Lung (tissue), 12 donors: Measurements from ENCODE around the gene TIMM50. TPM values are rescaled to one million over a fixed set of nuclear protein-coding genes. Genes with fewer than 3 reads are reported as not detected.

Experiments used
- ATAC-seq: fragments of 200-7000 bp; cut with Tn5 transposase; one replicate; pipeline ENCODE4 v1.9.1; 2020; ENCODE audit warnings: moderate number of reproducible peaks; ENCODE audit not compliant: insufficient read depth, low FRiP score
- DNase-seq, 3 donors: peaks; one replicate each; pipeline ENCODE4 v3.0.0-alpha.2; 2013 to 2017
- H3K27ac ChIP-seq, 2 donors: one replicate each; pipeline ENCODE4 v1.5.1; 2013; ENCODE audit warnings: mild to moderate bottlenecking in 2 of 2, moderate library complexity in 2 of 2, control low read depth in 1 of 2, inconsistent platforms in 1 of 2, low read depth in 1 of 2, low read length in 1 of 2
- H3K27me3 ChIP-seq, 3 donors: one replicate each; pipeline ENCODE4 v1.5.1; 2013; ENCODE audit warnings: low read length in 2 of 3; ENCODE audit not compliant: control insufficient read depth in 3 of 3, insufficient read depth in 3 of 3
- H3K36me3 ChIP-seq, 4 donors: one replicate each; pipeline ENCODE4 v1.5.1; 2013; ENCODE audit warnings: low read length in 4 of 4, mild to moderate bottlenecking in 1 of 4, moderate library complexity in 1 of 4; ENCODE audit not compliant: control insufficient read depth in 4 of 4, insufficient read depth in 4 of 4
- H3K4me1 ChIP-seq, 5 donors: one replicate each; pipeline ENCODE4 v1.5.1; 2013; ENCODE audit warnings: low read length in 5 of 5, mild to moderate bottlenecking in 2 of 5, moderate library complexity in 1 of 5; ENCODE audit not compliant: control insufficient read depth in 5 of 5, insufficient read depth in 5 of 5
- H3K4me3 ChIP-seq: one replicate; pipeline ENCODE4 v1.5.1; 2013; ENCODE audit warnings: mild to moderate bottlenecking, control low read depth, moderate library complexity
- H3K9ac ChIP-seq, 2 donors: one replicate each; pipeline ENCODE4 v1.5.1; 2013; ENCODE audit warnings: low read length in 2 of 2, control low read depth in 1 of 2; ENCODE audit not compliant: insufficient read depth in 1 of 2
- H3K9me3 ChIP-seq, 4 donors: one replicate each; pipeline ENCODE4 v1.5.1; 2013; ENCODE audit warnings: low read length in 3 of 4, mild to moderate bottlenecking in 1 of 4, moderate library complexity in 1 of 4; ENCODE audit not compliant: control insufficient read depth in 4 of 4, insufficient read depth in 3 of 4
- CTCF ChIP-seq: IDR thresholded peaks from 2 replicates; pipeline ENCODE4 v1.5.1; 2012; ENCODE audit warnings: mild to moderate bottlenecking; ENCODE audit errors: control extremely low read depth, extremely low read depth
- WGBS, 2 donors: extraction: QIAGEN DNeasy Blood & Tissue Kit; methylation state at CpG; one replicate each; pipeline ENCODE4 v1.1.7; 2013; 5-methylcytosine and 5-hydroxymethylcytosine counted together
- polyA plus RNA-seq, 2 donors: library from polyadenylated mRNA; stranded (reverse); fragments of 200-250 nt; gene quantifications; one replicate each; pipeline ENCODE4 v1.2.1, GENCODE V29; 2013
- total RNA-seq, 2 donors: library from RNA; depleted of rRNA in 1 of 2; stranded (reverse); fragments of >200 nt in 1 of 2; gene quantifications; one replicate each; pipeline ENCODE4 v1.2.1, GENCODE V29; 2014 to 2021
- donor health status: control.
- donor health status: control.
- donor health status: Bipolar disorder and iron deficiency.
- donor health status: healthy.
- donor health status: DM: yes; HTN: yes; CAD: no.

The TIMM50 gene
- total and polyA plus RNA-seq, 4 donors = 47.5 to 67.4 (median 53.7) TPM

DNA sequence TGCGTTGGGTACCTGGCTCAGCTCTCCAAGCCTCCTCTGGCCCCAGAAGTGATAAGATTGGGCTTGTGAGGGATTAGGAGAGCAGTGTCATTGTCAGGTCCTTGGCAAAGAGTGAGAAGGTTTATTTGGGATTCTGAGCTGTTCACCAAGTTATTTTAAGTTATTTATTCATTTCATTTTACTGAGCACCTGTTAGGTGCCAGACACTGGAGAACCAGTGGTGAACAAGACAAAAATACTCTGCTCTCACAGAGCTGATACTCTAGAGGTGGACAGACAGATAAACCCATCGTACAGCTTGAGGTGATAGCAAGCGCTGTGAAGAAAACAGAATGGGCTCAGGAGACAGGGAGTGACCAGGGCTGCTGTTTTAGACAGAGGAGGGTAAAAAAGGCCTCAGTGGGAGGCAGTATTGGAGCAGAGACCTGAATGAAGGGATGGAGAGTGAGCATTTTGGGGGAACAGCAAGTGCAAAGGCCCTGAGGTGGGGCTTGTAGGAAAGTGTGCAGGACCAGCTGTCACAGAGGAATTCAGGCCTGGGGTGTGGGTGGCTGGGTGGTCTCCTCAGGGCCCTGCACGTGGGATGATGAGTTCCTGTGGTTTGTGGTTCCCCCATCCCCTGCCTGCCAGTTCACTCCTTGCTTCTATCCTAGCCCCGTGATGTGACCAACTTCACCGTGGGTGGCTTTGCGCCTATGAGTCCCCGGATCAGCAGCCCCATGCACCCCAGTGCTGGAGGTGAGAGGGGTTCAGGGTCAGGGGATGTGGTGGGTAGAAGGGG is 8.7 kb upstream of the TIMM50 start:
- H3K36me3 ChIP-seq = peaks cover 51 to 85% (median 56%) of the 10 kb centered on the region in 4 donors
- H3K4me1 ChIP-seq = no peaks in the 10 kb centered on the region
- DNase-seq (no peak), ATAC-seq (no peak)
- no peak overlapping the region for H3K27ac ChIP-seq
- H3K4me3 ChIP-seq = no peak overlapping the region
- H3K9me3 ChIP-seq = peaks cover 0 to 2% (median 0%) of the 10 kb centered on the region in 4 donors
- TF ChIP-seq CTCF = no peak
- 81 to 89% methylated on average over 8 of the region's 8 CpGs for WGBS, 2 donors
- H3K9ac ChIP-seq = no peak overlapping the region
- H3K27me3 ChIP-seq = no peaks in the 10 kb centered on the region

DNA sequence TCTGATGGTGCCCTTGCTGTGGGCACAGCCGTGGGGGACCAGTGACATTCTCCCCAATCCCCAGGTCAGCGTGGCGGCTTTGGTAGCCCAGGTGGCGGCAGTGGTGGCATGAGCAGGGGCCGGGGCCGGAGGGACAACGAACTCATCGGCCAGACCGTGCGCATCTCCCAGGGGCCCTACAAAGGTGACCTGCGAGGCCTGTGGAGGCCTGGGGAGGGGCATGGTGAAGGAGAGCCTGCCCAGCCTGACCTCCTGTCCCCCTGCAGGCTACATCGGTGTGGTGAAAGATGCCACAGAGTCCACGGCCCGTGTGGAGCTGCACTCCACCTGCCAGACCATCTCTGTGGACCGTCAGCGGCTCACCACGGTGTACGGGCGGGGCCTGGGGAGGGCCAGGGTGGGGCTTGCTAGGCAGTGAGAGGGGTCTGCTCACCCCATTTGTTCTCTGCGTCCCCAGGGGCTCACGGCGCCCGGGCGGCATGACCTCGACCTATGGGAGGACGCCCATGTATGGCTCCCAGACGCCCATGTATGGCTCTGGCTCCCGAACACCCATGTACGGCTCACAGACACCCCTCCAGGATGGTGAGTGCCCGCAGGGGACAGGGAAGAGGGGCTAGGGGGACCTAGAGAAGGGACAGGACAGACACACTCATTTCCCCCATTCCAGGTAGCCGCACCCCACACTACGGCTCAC is 7.7 kb upstream of the TIMM50 start:
- no peaks in the 10 kb centered on the region for H3K27me3 ChIP-seq
- no peak overlapping the region for H3K27ac ChIP-seq
- peaks cover 0 to 2% (median 0%) of the 10 kb centered on the region in 4 donors for H3K9me3 ChIP-seq
- no peak overlapping the region for H3K4me3 ChIP-seq
- ATAC-seq = no peak
- no peak for TF ChIP-seq CTCF
- DNase-seq = no peak
- no peaks in the 10 kb centered on the region for H3K4me1 ChIP-seq
- no peak overlapping the region for H3K9ac ChIP-seq
- H3K36me3 ChIP-seq = peaks cover 47 to 80% (median 56%) of the 10 kb centered on the region in 4 donors
- 93 to 94% methylated on average over 31 to 32 of the region's 32 CpGs for WGBS, 2 donors

GRCh38 chr19:39473443-39473960 is 7.1 kb upstream of the TIMM50 start:
- DNase-seq (no peak), ATAC-seq (no peak)

More at GRCh38 chr19:39473443-39473960, 7.1 kb upstream of the TIMM50 start:
- no peaks in the 10 kb centered on the region for H3K27me3 ChIP-seq
- no peak overlapping the region for H3K4me3 ChIP-seq
- H3K27ac ChIP-seq = no peak overlapping the region
- peaks cover 44 to 75% (median 51%) of the 10 kb centered on the region in 4 donors for H3K36me3 ChIP-seq
- no peak for TF ChIP-seq CTCF
- peaks cover 0 to 2% (median 0%) of the 10 kb centered on the region in 4 donors for H3K9me3 ChIP-seq
- no peaks in the 10 kb centered on the region for H3K4me1 ChIP-seq
- no peak overlapping the region for H3K9ac ChIP-seq
- 90 to 91% methylated on average over 11 of the region's 11 CpGs for WGBS, 2 donors
